AG09319 (cell line): ENCODE data around the gene DLX3.

Experiments
- DNase-seq: peaks from one replicate; pipeline ENCODE4 v3.0.0-alpha.2; 2010; ENCODE audit warnings: low read depth; ENCODE audit errors: extremely low read depth
- CTCF ChIP-seq: IDR thresholded peaks from 2 replicates; pipeline ENCODE4 v1.5.1; 2011; ENCODE audit warnings: low read depth, mild to moderate bottlenecking, inconsistent platforms, low read length, moderate library complexity

DLX3 gene

GRCh38 chr17:49980703-49981197 is 14.3 kb downstream of the DLX3 start:
- DNase-seq = no peak
- no peak for TF ChIP-seq CTCF

GRCh38 chr17:49979748-49980479 is 15.1 kb downstream of the DLX3 start:
- no peak for TF ChIP-seq CTCF
- DNase-seq = no peak

- no peak for DNase-seq
- no peak for TF ChIP-seq CTCF
These were observed 16.5 kb downstream of the DLX3 start for GRCh38 chr17:49978501-49978900.

- no peak for TF ChIP-seq CTCF
- DNase-seq = no peak
These were observed 17.3 kb downstream of the DLX3 start for GRCh38 chr17:49977463-49978389.

GRCh38 chr17:49976828-49977202 is 18.2 kb downstream of the DLX3 start:
- no peak for DNase-seq
- no peak for TF ChIP-seq CTCF

- DNase-seq = no peak
These were observed 18.7 kb downstream of the DLX3 start for GRCh38 chr17:49976163-49976827.

More at GRCh38 chr17:49976163-49976827, 18.7 kb downstream of the DLX3 start:
- no peak for TF ChIP-seq CTCF
